Mesodermal cell (in vitro differentiated cells): ENCODE measurements around the gene CES4A.

Source experiments
- H3K27ac ChIP-seq: 2 replicates; pipeline ENCODE4 v1.7.0; 2013; ENCODE audit warnings: mild to moderate bottlenecking, low read depth, low read length, moderate library complexity; ENCODE audit not compliant: severe bottlenecking
- H3K36me3 ChIP-seq: 2 replicates; pipeline ENCODE4 v1.7.1; 2013; ENCODE audit warnings: mild to moderate bottlenecking, low read length, moderate library complexity; ENCODE audit not compliant: control insufficient read depth, insufficient read depth
- H3K4me1 ChIP-seq: one replicate; pipeline ENCODE4 v1.7.1; 2013; ENCODE audit warnings: mild to moderate bottlenecking, low read length; ENCODE audit not compliant: insufficient read depth, control insufficient read depth, poor library complexity, severe bottlenecking
- H3K4me3 ChIP-seq: 2 replicates; pipeline ENCODE4 v1.7.0; 2013; ENCODE audit warnings: low read length, control low read depth, mild to moderate bottlenecking; ENCODE audit not compliant: insufficient read depth, poor library complexity, severe bottlenecking; ENCODE audit errors: extremely low read depth
- H3K9me3 ChIP-seq: 2 replicates; pipeline ENCODE4 v1.7.1; 2013; ENCODE audit warnings: mild to moderate bottlenecking, low read length, moderate library complexity; ENCODE audit not compliant: control insufficient read depth
- WGBS, 2 experiments: methylation state at CpG; one replicate each; pipeline ENCODE4 v1.1.5; 2013; ENCODE audit warnings: missing lambda C conversion rate in 2 of 2; ENCODE audit not compliant: insufficient coverage in 2 of 2; 5-methylcytosine and 5-hydroxymethylcytosine counted together

CES4A gene

GRCh38 chr16:67014634-67015312, 26.4 kb downstream of the CES4A start:
- Histone ChIP-seq H3K27ac (peak overlapping the region; percentile 72), H3K36me3 (no peaks in the 10 kb centered on the region), H3K4me1 (peaks cover 18% of the 10 kb centered on the region), H3K9me3 (no peaks in the 10 kb centered on the region), H3K4me3 (peak overlapping the region; percentile 27)
- WGBS, 2 experiments: 70 to 75% methylated on average over 2 to 3 of the region's 6 CpGs

GRCh38 chr16:67015313-67015731, 26.9 kb downstream of the CES4A start:
- WGBS, 2 experiments: 93 to 97% methylated on average over 8 of the region's 9 CpGs
- no peak overlapping the region for H3K4me3 ChIP-seq
- H3K9me3 ChIP-seq: no peaks in the 10 kb centered on the region
- H3K36me3 ChIP-seq: no peaks in the 10 kb centered on the region
- H3K27ac ChIP-seq: no peak overlapping the region
- H3K4me1 ChIP-seq: peaks cover 18% of the 10 kb centered on the region

GRCh38 chr16:67016143-67016542, 27.8 kb downstream of the CES4A start:
- Histone ChIP-seq H3K4me1 (peaks cover 22% of the 10 kb centered on the region), H3K9me3 (no peaks in the 10 kb centered on the region), H3K27ac (no peak overlapping the region), H3K4me3 (no peak overlapping the region), H3K36me3 (no peaks in the 10 kb centered on the region)

GRCh38 chr16:67016681-67017420, 28.5 kb downstream of the CES4A start:
- Histone ChIP-seq H3K9me3 (no peaks in the 10 kb centered on the region), H3K4me3 (no peak overlapping the region)
- 83 to 98% methylated on average over 4 of the region's 5 CpGs for WGBS, 2 experiments

GRCh38 chr16:67017421-67017750, 29.0 kb downstream of the CES4A start:
- 90 to 92% methylated on average over 3 to 4 of the region's 4 CpGs for WGBS, 2 experiments
- no peak overlapping the region for H3K27ac ChIP-seq
- H3K4me1 ChIP-seq: peaks cover 29% of the 10 kb centered on the region
- no peaks in the 10 kb centered on the region for H3K9me3 ChIP-seq
- no peak overlapping the region for H3K4me3 ChIP-seq
- no peaks in the 10 kb centered on the region for H3K36me3 ChIP-seq

More at GRCh38 chr16:67016681-67017420, 28.5 kb downstream of the CES4A start:
- Histone ChIP-seq H3K36me3 (no peaks in the 10 kb centered on the region), H3K4me1 (peaks cover 26% of the 10 kb centered on the region), H3K27ac (no peak overlapping the region)

- Histone ChIP-seq H3K4me1 (peaks cover 35% of the 10 kb centered on the region), H3K4me3 (no peak overlapping the region), H3K9me3 (no peaks in the 10 kb centered on the region), H3K36me3 (no peaks in the 10 kb centered on the region), H3K27ac (no peak overlapping the region)
- 26% methylated on average over 6 of the region's 6 CpGs for WGBS, 2 experiments
Measured at GRCh38 chr16:67017810-67018488, 29.6 kb downstream of the CES4A start.

- 89 to 93% methylated on average over 7 to 8 of the region's 8 CpGs for WGBS, 2 experiments
- no peak overlapping the region for H3K4me3 ChIP-seq
- no peaks in the 10 kb centered on the region for H3K9me3 ChIP-seq
- H3K36me3 ChIP-seq: no peaks in the 10 kb centered on the region
- H3K4me1 ChIP-seq: peaks cover 38% of the 10 kb centered on the region
- no peak overlapping the region for H3K27ac ChIP-seq
Measured at GRCh38 chr16:67019171-67019570, 30.8 kb downstream of the CES4A start.

- H3K4me3 ChIP-seq: no peak overlapping the region
- H3K9me3 ChIP-seq: no peaks in the 10 kb centered on the region
- WGBS, 2 experiments: 88 to 100% methylated on average over 1 of the region's 3 CpGs
- peaks cover 43% of the 10 kb centered on the region for H3K4me1 ChIP-seq
- no peaks in the 10 kb centered on the region for H3K36me3 ChIP-seq
- H3K27ac ChIP-seq: no peak overlapping the region
Measured at GRCh38 chr16:67021321-67021720, 32.9 kb downstream of the CES4A start.

GRCh38 chr16:67022531-67023214, 34.3 kb downstream of the CES4A start:
- peak overlapping the region; percentile 84 for H3K27ac ChIP-seq
- no peaks in the 10 kb centered on the region for H3K9me3 ChIP-seq
- H3K36me3 ChIP-seq: no peaks in the 10 kb centered on the region
- peaks cover 46% of the 10 kb centered on the region for H3K4me1 ChIP-seq
- H3K4me3 ChIP-seq: no peak overlapping the region
- 72 to 81% methylated on average over 3 of the region's 4 CpGs for WGBS, 2 experiments

- WGBS, 2 experiments: no CpG with 5 or more reads among the region's 1 CpG
- no peak overlapping the region for H3K4me3 ChIP-seq
- H3K27ac ChIP-seq: no peak overlapping the region
Measured at GRCh38 chr16:67023689-67024088, 35.3 kb downstream of the CES4A start.

More at GRCh38 chr16:67023689-67024088, 35.3 kb downstream of the CES4A start:
- no peaks in the 10 kb centered on the region for H3K36me3 ChIP-seq
- peaks cover 46% of the 10 kb centered on the region for H3K4me1 ChIP-seq
- H3K9me3 ChIP-seq: no peaks in the 10 kb centered on the region
